H9 (cell line): ENCODE data around the gene EPHB2. TPM values are rescaled to one million over a fixed set of nuclear protein-coding genes. Genes with fewer than 3 reads are reported as not detected.

Experiments
- DNase-seq: peaks from one replicate; pipeline ENCODE4 v3.0.0-alpha.2; 2017
- H2AFZ ChIP-seq: one replicate; pipeline ENCODE4 v1.6.1; 2013; ENCODE audit warnings: mild to moderate bottlenecking, low read length, control low read depth, moderate library complexity
- H2AK5ac ChIP-seq: 2 replicates; pipeline ENCODE4 v1.6.1; 2013; ENCODE audit warnings: low read length, control low read depth, mixed read lengths; ENCODE audit not compliant: insufficient read length
- H2BK120ac ChIP-seq: one replicate; pipeline ENCODE4 v1.6.1; 2013; ENCODE audit warnings: low read depth, mild to moderate bottlenecking, low read length, control low read depth, inconsistent platforms; ENCODE audit not compliant: poor library complexity, severe bottlenecking
- H2BK12ac ChIP-seq: 2 replicates; pipeline ENCODE4 v1.6.1; 2013; ENCODE audit warnings: low read length, control low read depth, mixed read lengths, low read depth; ENCODE audit not compliant: insufficient read length
- H2BK15ac ChIP-seq: 2 replicates; pipeline ENCODE4 v1.6.1; 2013; ENCODE audit warnings: low read depth, low read length, control low read depth
- H2BK20ac ChIP-seq: one replicate; pipeline ENCODE4 v1.6.1; 2013; ENCODE audit warnings: low read depth, mild to moderate bottlenecking, low read length, control low read depth, inconsistent platforms; ENCODE audit not compliant: poor library complexity, severe bottlenecking
- H2BK5ac ChIP-seq: 2 replicates; pipeline ENCODE4 v1.6.1; 2013; ENCODE audit warnings: low read length, control low read depth, mixed read lengths; ENCODE audit not compliant: insufficient read length
- H3K14ac ChIP-seq: 2 replicates; pipeline ENCODE4 v1.6.1; 2013; ENCODE audit warnings: low read length, control low read depth; ENCODE audit not compliant: insufficient read depth
- H3K18ac ChIP-seq: 2 replicates; pipeline ENCODE4 v1.6.1; 2013; ENCODE audit warnings: low read depth, mild to moderate bottlenecking, mixed read lengths, low read length, control low read depth; ENCODE audit not compliant: insufficient read length
- H3K23ac ChIP-seq: 2 replicates; pipeline ENCODE4 v1.6.1; 2013; ENCODE audit warnings: low read length, control low read depth, mixed read lengths, low read depth; ENCODE audit not compliant: insufficient read length
- H3K23me2 ChIP-seq: 2 replicates; pipeline ENCODE4 v1.6.1; 2013; ENCODE audit warnings: low read depth, mild to moderate bottlenecking, mixed read lengths, low read length, control low read depth; ENCODE audit not compliant: insufficient read length, poor library complexity, severe bottlenecking
- H3K27ac ChIP-seq: 2 replicates; pipeline ENCODE4 v1.5.1; 2013; ENCODE audit warnings: low read length, control low read depth, mixed read lengths, low read depth; ENCODE audit not compliant: insufficient read length
- H3K27me3 ChIP-seq: 2 replicates; pipeline ENCODE4 v1.6.1; 2013; ENCODE audit warnings: low read length, control low read depth, inconsistent platforms; ENCODE audit not compliant: insufficient read depth
- H3K4ac ChIP-seq: 2 replicates; pipeline ENCODE4 v1.6.1; 2013; ENCODE audit warnings: low read depth, mild to moderate bottlenecking, control low read depth, inconsistent platforms, low read length, moderate library complexity
- H3K4me1 ChIP-seq: 2 replicates; pipeline ENCODE4 v1.6.1; 2013; ENCODE audit warnings: low read length, control low read depth, inconsistent platforms; ENCODE audit not compliant: insufficient read depth
- H3K4me2 ChIP-seq: 2 replicates; pipeline ENCODE4 v1.6.1; 2013; ENCODE audit warnings: low read length, control low read depth, mixed read lengths; ENCODE audit not compliant: insufficient read length, insufficient read depth
- H3K56ac ChIP-seq: 2 replicates; pipeline ENCODE4 v1.6.1; 2013; ENCODE audit warnings: low read depth, mild to moderate bottlenecking, mixed read lengths, low read length, control low read depth; ENCODE audit not compliant: insufficient read length
- H3K79me1 ChIP-seq: 2 replicates; pipeline ENCODE4 v1.6.1; 2013; ENCODE audit warnings: low read depth, mild to moderate bottlenecking, moderate library complexity, low read length, control low read depth, inconsistent platforms; ENCODE audit not compliant: insufficient read depth, poor library complexity, severe bottlenecking
- H3K79me2 ChIP-seq: 2 replicates; pipeline ENCODE4 v1.6.1; 2013; ENCODE audit warnings: low read length, control low read depth, inconsistent platforms; ENCODE audit not compliant: insufficient read depth
- H3K9ac ChIP-seq: 2 replicates; pipeline ENCODE4 v1.6.1; 2013; ENCODE audit warnings: low read length, control low read depth, mixed read lengths; ENCODE audit not compliant: insufficient read length; ENCODE audit errors: extremely low read depth
- H3K9me3 ChIP-seq: one replicate; pipeline ENCODE4 v1.6.1; 2013; ENCODE audit warnings: low read depth, low read length, inconsistent platforms; ENCODE audit not compliant: control insufficient read depth
- H3T11ph ChIP-seq: one replicate; pipeline ENCODE4 v1.6.1; 2013; ENCODE audit warnings: mild to moderate bottlenecking, low read length, control low read depth, inconsistent platforms
- H4K20me1 ChIP-seq: one replicate; pipeline ENCODE4 v1.6.1; 2013; ENCODE audit not compliant: control insufficient read depth, insufficient read length, insufficient read depth
- H4K5ac ChIP-seq: 2 replicates; pipeline ENCODE4 v1.6.1; 2013; ENCODE audit warnings: low read depth, mild to moderate bottlenecking, mixed read lengths, low read length, control low read depth; ENCODE audit not compliant: insufficient read length
- H4K8ac ChIP-seq: replicated peaks from 2 replicates; pipeline ENCODE4 v1.6.1; 2013; ENCODE audit warnings: low read length, control low read depth, mixed read lengths, low read depth; ENCODE audit not compliant: insufficient read length
- H4K91ac ChIP-seq: 2 replicates; pipeline ENCODE4 v1.6.1; 2013; ENCODE audit warnings: low read depth, mild to moderate bottlenecking, moderate library complexity, mixed read lengths, low read length, control low read depth; ENCODE audit not compliant: insufficient read length
- H3K27ac Mint-ChIP-seq, 3 experiments: 2 replicates in 2 of 3; 3 replicates in 1 of 3; pipeline ENCODE4 v1.8.0; 2020 to 2021; ENCODE audit warnings: mixed read lengths in 3 of 3, mild to moderate bottlenecking in 1 of 3, moderate library complexity in 1 of 3
- H3K27me3 Mint-ChIP-seq: 2 replicates; pipeline ENCODE4 v1.8.0; 2021; ENCODE audit warnings: low read depth, mild to moderate bottlenecking, moderate library complexity, mixed read lengths
- H3K36me3 Mint-ChIP-seq, 3 experiments: 2 replicates in 2 of 3; 3 replicates in 1 of 3; pipeline ENCODE4 v1.8.0; 2020 to 2021; ENCODE audit warnings: low read depth in 3 of 3, mixed read lengths in 3 of 3; ENCODE audit not compliant: insufficient read depth in 1 of 3
- H3K4me1 Mint-ChIP-seq, 2 experiments: 2 replicates each; pipeline ENCODE4 v1.8.0; 2020; ENCODE audit warnings: mixed read lengths in 2 of 2
- H3K4me3 Mint-ChIP-seq, 2 experiments: 2 replicates in 1 of 2; 3 replicates in 1 of 2; pipeline ENCODE4 v1.8.0; 2020 to 2021; ENCODE audit warnings: mild to moderate bottlenecking in 2 of 2, mixed read lengths in 2 of 2, moderate library complexity in 1 of 2
- H3K9me3 Mint-ChIP-seq, 2 experiments: 2 replicates in 1 of 2; 3 replicates in 1 of 2; pipeline ENCODE4 v1.8.0; 2020; ENCODE audit warnings: mild to moderate bottlenecking in 2 of 2, mixed read lengths in 2 of 2, moderate library complexity in 1 of 2
- CTCF ChIP-seq: fragments of 200-600 bp; sonication (generic); conservative IDR thresholded peaks from 3 replicates; pipeline ENCODE4 v1.8.0; 2021; ENCODE audit warnings: antibody characterized with exemption, mild to moderate bottlenecking
- WGBS: extraction: QIAGEN DNeasy Blood & Tissue Kit; methylation state at CpG from one replicate; pipeline ENCODE4 v1.1.7; 2013; ENCODE audit warnings: missing lambda C conversion rate, low lambda C conversion rate, mixed read lengths; ENCODE audit not compliant: insufficient read length; ENCODE audit errors: extremely low coverage; 5-methylcytosine and 5-hydroxymethylcytosine counted together
- total RNA-seq: library from RNA; stranded (reverse); gene quantifications from 2 replicates; pipeline ENCODE4 v1.2.1, GENCODE V29; 2021

EPHB2 gene
- total RNA-seq, 1 experiment from 2014 or later, result 9.5 TPM

GRCh38 chr1:22763487-22764200, 53.0 kb downstream of the EPHB2 start:
- Histone ChIP-seq H4K8ac (no peak overlapping the region), H3K4ac (no peak overlapping the region), H2BK5ac (no peak overlapping the region), H3K9me3 (no peaks in the 10 kb centered on the region), H4K5ac (no peak overlapping the region), H2BK20ac (no peak overlapping the region), H2BK15ac (no peak overlapping the region), H3K27ac (no peak overlapping the region), H3K27me3 (no peaks in the 10 kb centered on the region), H3K79me1 (no peaks in the 10 kb centered on the region), H3K56ac (no peak overlapping the region), H3K79me2 (no peaks in the 10 kb centered on the region), H3K14ac (no peak overlapping the region; the same call in 1 of the 2 replicates), H3K23me2 (no peaks in the 10 kb centered on the region), H3K23ac (no peak overlapping the region), H2AFZ (no peak overlapping the region), H2BK12ac (no peak overlapping the region), H3K4me1 (no peaks in the 10 kb centered on the region), H3K18ac (no peak overlapping the region), H3T11ph (no peak overlapping the region), H3K9ac (no peak overlapping the region), H2BK120ac (no peak overlapping the region), H4K91ac (no peak overlapping the region), H3K4me2 (no peak overlapping the region), H4K20me1 (no peaks in the 10 kb centered on the region), H2AK5ac (no peak overlapping the region)
- Mint-ChIP-seq H3K27me3 (no peaks in the 10 kb centered on the region; the same call in 1 of the 2 replicates), H3K4me1 (peaks cover 5 to 17% of the 10 kb centered on the region in 2 experiments; a peak in 3 of 4 replicates), H3K9me3 (no peaks in the 10 kb centered on the region), H3K27ac (no peak overlapping the region; a peak in 1 of 7 replicates), H3K36me3 (no peaks in the 10 kb centered on the region; a peak in 1 of 7 replicates), H3K4me3 (no peak overlapping the region)
- no peak for TF ChIP-seq CTCF
- DNase-seq, result no peak
- no CpG with 5 or more reads among the region's 11 CpGs for WGBS
